ENCODE data around the gene NEMF.
"Not testable (repeated sequence)": the region's sequence is repeated elsewhere in the genome, so short reads cannot be mapped to it uniquely, and the experiment has no call there.

Gene NEMF

GRCh38 chr14:49828640-49829039 lies 23.9 kb downstream of the NEMF start:
- DNase-seq = no peak
- Mint-ChIP-seq H3K27ac (no peak overlapping the region), H3K27me3 (no peaks in the 10 kb centered on the region), H3K4me3 (no peak overlapping the region), H3K9me3 (no peaks in the 10 kb centered on the region), H3K4me1 (no peaks in the 10 kb centered on the region), H3K36me3 (peaks cover 55% of the 10 kb centered on the region)
- CTCF ChIA-PET = interaction anchor here (0.9 to 2.0 kb wide), 5 partner anchors 20 to 367 kb away, joined by 3 to 20 read pairs (median 5); partner anchors contain the start of genes DNAAF2 and NEMF

- Mint-ChIP-seq H3K27ac (peak overlapping the region; percentile 42), H3K27me3 (no peaks in the 10 kb centered on the region), H3K9me3 (peaks cover 10% of the 10 kb centered on the region), H3K36me3 (peaks cover 60% of the 10 kb centered on the region), H3K4me1 (no peaks in the 10 kb centered on the region), H3K4me3 (no peak overlapping the region)
- CTCF ChIA-PET = no interaction called here
- no peak for DNase-seq
Measured at GRCh38 chr14:49820176-49820575, 32.4 kb downstream of the NEMF start.

- no peak overlapping the region for H3K27ac Mint-ChIP-seq
- H3K27me3 Mint-ChIP-seq = no peaks in the 10 kb centered on the region
- no peak for DNase-seq
- CTCF ChIA-PET = no interaction called here
- H3K4me3 Mint-ChIP-seq = no peak overlapping the region
- no peaks in the 10 kb centered on the region for H3K4me1 Mint-ChIP-seq
- H3K9me3 Mint-ChIP-seq = peaks cover 10% of the 10 kb centered on the region
- peaks cover 70% of the 10 kb centered on the region for H3K36me3 Mint-ChIP-seq
Measured at GRCh38 chr14:49816844-49817243, 35.7 kb downstream of the NEMF start.

- H3K27ac Mint-ChIP-seq, H3K27me3 Mint-ChIP-seq, H3K4me3 Mint-ChIP-seq, CTCF ChIA-PET, DNase-seq, H3K4me1 Mint-ChIP-seq: not testable (repeated sequence)
- peaks cover 74% of the 10 kb centered on the region for H3K36me3 Mint-ChIP-seq
- peaks cover 10% of the 10 kb centered on the region for H3K9me3 Mint-ChIP-seq
Measured at GRCh38 chr14:49816118-49816517, 36.5 kb downstream of the NEMF start.

- Mint-ChIP-seq H3K36me3 (peaks cover 58% of the 10 kb centered on the region), H3K4me1 (no peaks in the 10 kb centered on the region), H3K9me3 (no peaks in the 10 kb centered on the region), H3K4me3 (no peak overlapping the region), H3K27ac (peak overlapping the region; percentile 21), H3K27me3 (no peaks in the 10 kb centered on the region)
- CTCF ChIA-PET = interaction anchor here (1.0 kb wide), 1 partner anchor 21 kb away, joined by 3 read pairs; no protein-coding TSS in a partner anchor
- no peak for DNase-seq
Measured at GRCh38 chr14:49808780-49809179, 43.8 kb downstream of the NEMF start.

- H3K27ac Mint-ChIP-seq = no peak overlapping the region
Measured at GRCh38 chr14:49796025-49796424, 56.6 kb downstream of the NEMF start.

GRCh38 chr14:49792618-49793017 lies 60.0 kb downstream of the NEMF start:
- Mint-ChIP-seq H3K4me1 (no peaks in the 10 kb centered on the region), H3K9me3 (no peaks in the 10 kb centered on the region), H3K36me3 (peaks cover 55% of the 10 kb centered on the region), H3K27ac (no peak overlapping the region), H3K27me3 (no peaks in the 10 kb centered on the region), H3K4me3 (no peak overlapping the region)
- CTCF ChIA-PET = no interaction called here
- no peak for DNase-seq

More at GRCh38 chr14:49796025-49796424, 56.6 kb downstream of the NEMF start:
- no peaks in the 10 kb centered on the region for H3K9me3 Mint-ChIP-seq
- no peak for DNase-seq
- no peaks in the 10 kb centered on the region for H3K4me1 Mint-ChIP-seq
- H3K27me3 Mint-ChIP-seq = no peaks in the 10 kb centered on the region
- CTCF ChIA-PET = no interaction called here
- peaks cover 50% of the 10 kb centered on the region for H3K36me3 Mint-ChIP-seq
- no peak overlapping the region for H3K4me3 Mint-ChIP-seq

- no peak overlapping the region for H3K4me3 Mint-ChIP-seq
- no peaks in the 10 kb centered on the region for H3K27me3 Mint-ChIP-seq
- CTCF ChIA-PET = no interaction called here
- H3K27ac Mint-ChIP-seq = no peak overlapping the region
- peaks cover 66% of the 10 kb centered on the region for H3K36me3 Mint-ChIP-seq
- no peaks in the 10 kb centered on the region for H3K9me3 Mint-ChIP-seq
- H3K4me1 Mint-ChIP-seq = no peaks in the 10 kb centered on the region
- DNase-seq = no peak
Measured at GRCh38 chr14:49786315-49786714, 66.3 kb downstream of the NEMF start.

- H3K9me3 Mint-ChIP-seq = no peaks in the 10 kb centered on the region
- H3K27me3 Mint-ChIP-seq = no peaks in the 10 kb centered on the region
- H3K4me1 Mint-ChIP-seq = no peaks in the 10 kb centered on the region
- DNase-seq = no peak
- CTCF ChIA-PET = no interaction called here
- H3K4me3 Mint-ChIP-seq = no peak overlapping the region
- peaks cover 63% of the 10 kb centered on the region for H3K36me3 Mint-ChIP-seq
- no peak overlapping the region for H3K27ac Mint-ChIP-seq
Measured at GRCh38 chr14:49783394-49784014, 69.1 kb downstream of the NEMF start.

GRCh38 chr14:49781040-49781439 lies 71.5 kb downstream of the NEMF start:
- DNase-seq, H3K4me1 Mint-ChIP-seq, H3K4me3 Mint-ChIP-seq, H3K9me3 Mint-ChIP-seq, H3K27me3 Mint-ChIP-seq, H3K27ac Mint-ChIP-seq: not testable (repeated sequence)
- H3K36me3 Mint-ChIP-seq = peaks cover 64% of the 10 kb centered on the region
- CTCF ChIA-PET = interaction anchor here (1.1 kb wide), 1 partner anchor 24 kb away, joined by 3 read pairs; no protein-coding TSS in a partner anchor

- Mint-ChIP-seq H3K4me3 (no peak overlapping the region), H3K36me3 (peaks cover 61% of the 10 kb centered on the region), H3K27me3 (no peaks in the 10 kb centered on the region), H3K4me1 (peaks cover 3% of the 10 kb centered on the region), H3K9me3 (no peaks in the 10 kb centered on the region), H3K27ac (no peak overlapping the region)
- no peak for DNase-seq
- CTCF ChIA-PET = no interaction called here
Measured at GRCh38 chr14:49778421-49778820, 74.2 kb downstream of the NEMF start.

- no peak overlapping the region for H3K27ac Mint-ChIP-seq
Measured at GRCh38 chr14:49774106-49774505, 78.5 kb downstream of the NEMF start.

GRCh38 chr14:49771691-49772090 lies 80.9 kb downstream of the NEMF start:
- H3K27me3 Mint-ChIP-seq, H3K27ac Mint-ChIP-seq, H3K4me3 Mint-ChIP-seq, CTCF ChIA-PET, H3K9me3 Mint-ChIP-seq, DNase-seq: not testable (repeated sequence)
- peaks cover 25% of the 10 kb centered on the region for H3K36me3 Mint-ChIP-seq
- peaks cover 35% of the 10 kb centered on the region for H3K4me1 Mint-ChIP-seq

More at GRCh38 chr14:49774106-49774505, 78.5 kb downstream of the NEMF start:
- peaks cover 24% of the 10 kb centered on the region for H3K4me1 Mint-ChIP-seq
- H3K36me3 Mint-ChIP-seq = peaks cover 38% of the 10 kb centered on the region
- no peaks in the 10 kb centered on the region for H3K27me3 Mint-ChIP-seq
- DNase-seq = no peak
- no peak overlapping the region for H3K4me3 Mint-ChIP-seq
- CTCF ChIA-PET = no interaction called here
- H3K9me3 Mint-ChIP-seq = no peaks in the 10 kb centered on the region

- Mint-ChIP-seq H3K9me3 (no peaks in the 10 kb centered on the region), H3K4me1 (peaks cover 39% of the 10 kb centered on the region), H3K36me3 (peaks cover 21% of the 10 kb centered on the region), H3K27ac (peak overlapping the region; percentile 38), H3K4me3 (peak overlapping the region; percentile 50), H3K27me3 (no peaks in the 10 kb centered on the region)
- CTCF ChIA-PET = interaction anchor here (0.7 to 2.4 kb wide), 4 partner anchors 23 to 91 kb away, joined by 3 to 7 read pairs (median 4); partner anchors contain the start of gene NEMF
- DNase-seq = no peak
Measured at GRCh38 chr14:49770212-49770817, 82.3 kb downstream of the NEMF start.

Data from activated naive CD4-positive, alpha-beta T cell treated with anti-CD3 and anti-CD28 coated beads, Interleukin-2, amount 10 ng/mL, durations not matched to agents 7 days and 5 days (primary cell).